ENCODE results near the gene PDLIM4. TPM values are rescaled to one million over a fixed set of nuclear protein-coding genes. Genes with fewer than 3 reads are reported as not detected.

The PDLIM4 gene
- total RNA-seq, 1 experiment from 2014 or later = 7.6 TPM

DNA sequence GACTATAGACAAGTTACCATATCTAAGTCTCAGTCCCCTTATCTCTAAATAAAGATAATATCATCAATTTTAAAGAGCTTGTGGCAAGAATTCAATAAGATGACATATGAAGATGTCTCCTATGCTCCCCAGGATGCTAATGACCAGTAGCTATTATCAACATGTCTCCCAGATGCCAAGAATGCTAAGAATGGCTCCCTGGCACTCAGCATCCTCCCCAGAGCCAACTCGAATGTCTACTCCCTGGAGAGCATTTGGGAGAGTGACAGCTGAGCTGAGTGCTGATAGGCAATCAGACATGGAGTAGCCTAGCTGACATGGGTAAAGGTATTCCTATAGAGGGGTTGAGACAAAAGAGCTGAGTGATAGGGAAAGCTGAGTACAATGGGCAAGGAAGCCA lies 45.7 kb upstream of the PDLIM4 start:
- Histone ChIP-seq H3K14ac (ENCODE audit: insufficient read depth, low read length) (no peak overlapping the region), H2BK12ac (ENCODE audit: insufficient read length, low read depth, low read length) (no peak overlapping the region), H2BK5ac (ENCODE audit: insufficient read length, low read length) (no peak overlapping the region), H3K56ac (ENCODE audit: insufficient read length, low read depth, low read length) (no peak overlapping the region), H4K5ac (ENCODE audit: insufficient read length, low read depth, low read length) (no peak overlapping the region), H3K18ac (ENCODE audit: insufficient read length, low read depth, low read length) (no peak overlapping the region), H3K27me3 (ENCODE audit: insufficient read depth, low read length) (no peaks in the 10 kb centered on the region), H3K23ac (ENCODE audit: insufficient read length, low read depth, low read length) (no peak overlapping the region), H2BK15ac (ENCODE audit: low read depth, low read length) (no peak overlapping the region), H3K9ac (ENCODE audit: extremely low read depth, insufficient read length, low read length) (no peak overlapping the region), H3K79me2 (ENCODE audit: insufficient read depth, low read length) (no peaks in the 10 kb centered on the region), H3K9me3 (ENCODE audit: control insufficient read depth, low read depth, low read length) (no peaks in the 10 kb centered on the region), H3T11ph (ENCODE audit: low read length) (no peak overlapping the region), H3K4ac (ENCODE audit: low read depth, low read length) (no peak overlapping the region), H4K91ac (ENCODE audit: insufficient read length, low read depth, low read length) (no peak overlapping the region), H2BK20ac (ENCODE audit: low read depth, low read length, poor library complexity, severe bottlenecking) (no peak overlapping the region), H3K23me2 (ENCODE audit: insufficient read length, low read depth, low read length, poor library complexity, severe bottlenecking) (no peaks in the 10 kb centered on the region), H2BK120ac (ENCODE audit: low read depth, low read length, poor library complexity, severe bottlenecking) (no peak overlapping the region), H4K8ac (replicated peaks; ENCODE audit: insufficient read length, low read depth, low read length) (no peak overlapping the region), H3K4me1 (ENCODE audit: insufficient read depth, low read length) (no peaks in the 10 kb centered on the region), H3K27ac (ENCODE audit: insufficient read length, low read depth, low read length) (no peak overlapping the region), H2AFZ (ENCODE audit: low read length) (no peak overlapping the region), H3K4me2 (ENCODE audit: insufficient read depth, insufficient read length, low read length) (no peak overlapping the region), H2AK5ac (ENCODE audit: insufficient read length, low read length) (no peak overlapping the region), H3K79me1 (ENCODE audit: insufficient read depth, low read depth, low read length, poor library complexity, severe bottlenecking) (no peaks in the 10 kb centered on the region), H4K20me1 (ENCODE audit: control insufficient read depth, insufficient read depth, insufficient read length) (no peaks in the 10 kb centered on the region)
- TF ChIP-seq, protein P1, sequence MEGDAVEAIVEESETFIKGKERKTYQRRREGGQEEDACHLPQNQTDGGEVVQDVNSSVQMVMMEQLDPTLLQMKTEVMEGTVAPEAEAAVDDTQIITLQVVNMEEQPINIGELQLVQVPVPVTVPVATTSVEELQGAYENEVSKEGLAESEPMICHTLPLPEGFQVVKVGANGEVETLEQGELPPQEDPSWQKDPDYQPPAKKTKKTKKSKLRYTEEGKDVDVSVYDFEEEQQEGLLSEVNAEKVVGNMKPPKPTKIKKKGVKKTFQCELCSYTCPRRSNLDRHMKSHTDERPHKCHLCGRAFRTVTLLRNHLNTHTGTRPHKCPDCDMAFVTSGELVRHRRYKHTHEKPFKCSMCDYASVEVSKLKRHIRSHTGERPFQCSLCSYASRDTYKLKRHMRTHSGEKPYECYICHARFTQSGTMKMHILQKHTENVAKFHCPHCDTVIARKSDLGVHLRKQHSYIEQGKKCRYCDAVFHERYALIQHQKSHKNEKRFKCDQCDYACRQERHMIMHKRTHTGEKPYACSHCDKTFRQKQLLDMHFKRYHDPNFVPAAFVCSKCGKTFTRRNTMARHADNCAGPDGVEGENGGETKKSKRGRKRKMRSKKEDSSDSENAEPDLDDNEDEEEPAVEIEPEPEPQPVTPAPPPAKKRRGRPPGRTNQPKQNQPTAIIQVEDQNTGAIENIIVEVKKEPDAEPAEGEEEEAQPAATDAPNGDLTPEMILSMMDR (conservative IDR thresholded peaks at IDR 0.05) = no peak
- no CpG with 5 or more reads among the region's 1 CpG for WGBS (ENCODE audit: extremely low coverage, insufficient read length, low lambda C conversion rate)
- DNase-seq = no peak
- H3K27me3 Mint-ChIP-seq (ENCODE audit: low read depth) = no peaks in the 10 kb centered on the region
- peaks cover 2 to 5% of the 10 kb centered on the region in 2 experiments; a peak in 3 of 5 replicates for H3K9me3 Mint-ChIP-seq
- peaks cover 9% of the 10 kb centered on the region in 2 experiments; a peak in 3 of 4 replicates for H3K4me1 Mint-ChIP-seq
- H3K4me3 Mint-ChIP-seq = no peak overlapping the region
- H3K27ac Mint-ChIP-seq = no peak overlapping the region
- peaks cover 7 to 19% (median 15%) of the 10 kb centered on the region in 3 experiments for H3K36me3 Mint-ChIP-seq (ENCODE audit: insufficient read depth in 1 of 3, low read depth in 3 of 3)

Data from H9 (cell line).